Thoracic aorta (tissue), 2 donors: Measurements from ENCODE around the gene PLA2G4A. TPM values are rescaled to one million over a fixed set of nuclear protein-coding genes. Genes with fewer than 3 reads are reported as not detected.

ENCODE experiments used
- ATAC-seq: fragments of 150-250 bp; one replicate; pipeline ENCODE4 v1.8.0; 2017; ENCODE audit warnings: low read depth; ENCODE audit not compliant: insufficient number of reproducible peaks, low FRiP score
- DNase-seq: peaks from one replicate; pipeline ENCODE4 v3.0.0-alpha.2; 2020; ENCODE audit warnings: low spot score
- H3K27ac ChIP-seq, 2 donors: fragments of 200-600 bp; sonication (generic); 1 replicate in 1 of 2; 2 replicates in 1 of 2; pipeline ENCODE4 v1.5.1; 2016; ENCODE audit warnings: mild to moderate bottlenecking in 2 of 2, moderate library complexity in 2 of 2
- H3K27me3 ChIP-seq: fragments of 200-600 bp; sonication (generic); replicated peaks from 2 replicates; pipeline ENCODE4 v1.6.0; 2016; ENCODE audit warnings: mild to moderate bottlenecking; ENCODE audit not compliant: insufficient read depth
- H3K36me3 ChIP-seq: fragments of 200-600 bp; sonication (generic); one replicate; pipeline ENCODE4 v1.5.1; 2016
- H3K4me1 ChIP-seq, 2 donors: fragments of 200-600 bp; sonication (generic); 1 replicate in 1 of 2; 2 replicates in 1 of 2; pipeline versions ENCODE4 v1.5.1 to v1.6.0; 2016; ENCODE audit warnings: low read depth in 2 of 2, mild to moderate bottlenecking in 1 of 2; ENCODE audit not compliant: control insufficient read depth in 1 of 2
- H3K4me3 ChIP-seq: fragments of 200-600 bp; sonication (generic); 2 replicates; pipeline ENCODE4 v1.5.1; 2016; ENCODE audit warnings: mild to moderate bottlenecking
- H3K9me3 ChIP-seq: fragments of 200-600 bp; sonication (generic); 2 replicates; pipeline ENCODE4 v1.5.1; 2016
- total RNA-seq, 2 donors: library from RNA; depleted of rRNA; stranded (reverse); fragments of >200 nt; gene quantifications; one replicate each; pipeline versions ENCODE4 v1.1.0 to v1.2.3, GENCODE V29; 2016
- TF ChIP-seq, protein P1 (sequence below): fragments of 200-600 bp; sonication (generic); IDR thresholded peaks from one replicate; pipeline ENCODE4 v1.5.1; 2019; ENCODE audit warnings: antibody characterized with exemption

Gene PLA2G4A
- total RNA-seq, 2 donors from 2014 or later: 5.2 to 8.8 TPM

- TF ChIP-seq, protein P1, sequence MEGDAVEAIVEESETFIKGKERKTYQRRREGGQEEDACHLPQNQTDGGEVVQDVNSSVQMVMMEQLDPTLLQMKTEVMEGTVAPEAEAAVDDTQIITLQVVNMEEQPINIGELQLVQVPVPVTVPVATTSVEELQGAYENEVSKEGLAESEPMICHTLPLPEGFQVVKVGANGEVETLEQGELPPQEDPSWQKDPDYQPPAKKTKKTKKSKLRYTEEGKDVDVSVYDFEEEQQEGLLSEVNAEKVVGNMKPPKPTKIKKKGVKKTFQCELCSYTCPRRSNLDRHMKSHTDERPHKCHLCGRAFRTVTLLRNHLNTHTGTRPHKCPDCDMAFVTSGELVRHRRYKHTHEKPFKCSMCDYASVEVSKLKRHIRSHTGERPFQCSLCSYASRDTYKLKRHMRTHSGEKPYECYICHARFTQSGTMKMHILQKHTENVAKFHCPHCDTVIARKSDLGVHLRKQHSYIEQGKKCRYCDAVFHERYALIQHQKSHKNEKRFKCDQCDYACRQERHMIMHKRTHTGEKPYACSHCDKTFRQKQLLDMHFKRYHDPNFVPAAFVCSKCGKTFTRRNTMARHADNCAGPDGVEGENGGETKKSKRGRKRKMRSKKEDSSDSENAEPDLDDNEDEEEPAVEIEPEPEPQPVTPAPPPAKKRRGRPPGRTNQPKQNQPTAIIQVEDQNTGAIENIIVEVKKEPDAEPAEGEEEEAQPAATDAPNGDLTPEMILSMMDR: no peak
- H3K36me3 ChIP-seq: no peaks in the 10 kb centered on the region
- H3K4me3 ChIP-seq: no peak overlapping the region
- ATAC-seq (no peak), DNase-seq (no peak)
- H3K4me1 ChIP-seq: peaks cover 0 to 13% of the 10 kb centered on the region in 2 donors
- H3K27me3 ChIP-seq: no peaks in the 10 kb centered on the region
- H3K27ac ChIP-seq: no peak overlapping the region
- no peaks in the 10 kb centered on the region for H3K9me3 ChIP-seq
Measured at GRCh38 chr1:186887203-186887602, 58.5 kb downstream of the PLA2G4A start.

GRCh38 chr1:186888367-186888766 lies 59.6 kb downstream of the PLA2G4A start:
- Histone ChIP-seq H3K36me3 (no peaks in the 10 kb centered on the region), H3K27me3 (no peaks in the 10 kb centered on the region), H3K4me1 (peaks cover 0 to 13% of the 10 kb centered on the region in 2 donors), H3K9me3 (no peaks in the 10 kb centered on the region), H3K4me3 (no peak overlapping the region), H3K27ac (no peak overlapping the region)
- DNase-seq (no peak), ATAC-seq (no peak)
- TF ChIP-seq, protein P1: no peak

DNA sequence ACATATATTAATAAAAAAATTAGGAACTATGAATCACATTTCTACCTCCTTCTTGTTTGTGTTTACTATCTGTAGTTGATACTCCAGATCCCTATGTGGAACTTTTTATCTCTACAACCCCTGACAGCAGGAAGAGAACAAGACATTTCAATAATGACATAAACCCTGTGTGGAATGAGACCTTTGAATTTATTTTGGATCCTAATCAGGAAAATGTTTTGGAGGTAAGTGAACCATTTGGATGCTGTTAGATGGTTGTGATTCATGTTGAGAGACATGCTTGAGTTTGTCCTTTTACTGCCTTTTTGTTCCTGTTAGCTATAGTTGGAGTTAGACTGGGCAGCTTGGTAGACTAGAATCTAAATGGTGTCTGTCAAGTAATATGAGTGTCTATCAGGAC lies 64.2 kb downstream of the PLA2G4A start:
- no peak overlapping the region for H3K27ac ChIP-seq
- TF ChIP-seq, protein P1: no peak
- no peaks in the 10 kb centered on the region for H3K36me3 ChIP-seq
- H3K27me3 ChIP-seq: no peaks in the 10 kb centered on the region
- DNase-seq (no peak), ATAC-seq (no peak)
- no peak overlapping the region for H3K4me3 ChIP-seq
- peaks cover 0 to under 1% of the 10 kb centered on the region in 2 donors for H3K4me1 ChIP-seq
- H3K9me3 ChIP-seq: no peaks in the 10 kb centered on the region

GRCh38 chr1:186894415-186894814 lies 65.7 kb downstream of the PLA2G4A start:
- ATAC-seq (no peak), DNase-seq (no peak)
- H3K27me3 ChIP-seq: no peaks in the 10 kb centered on the region
- H3K4me1 ChIP-seq: no peaks in the 10 kb centered on the region
- no peaks in the 10 kb centered on the region for H3K9me3 ChIP-seq
- TF ChIP-seq, protein P1: no peak
- no peaks in the 10 kb centered on the region for H3K36me3 ChIP-seq
- H3K27ac ChIP-seq: no peak overlapping the region
- no peak overlapping the region for H3K4me3 ChIP-seq

DNA sequence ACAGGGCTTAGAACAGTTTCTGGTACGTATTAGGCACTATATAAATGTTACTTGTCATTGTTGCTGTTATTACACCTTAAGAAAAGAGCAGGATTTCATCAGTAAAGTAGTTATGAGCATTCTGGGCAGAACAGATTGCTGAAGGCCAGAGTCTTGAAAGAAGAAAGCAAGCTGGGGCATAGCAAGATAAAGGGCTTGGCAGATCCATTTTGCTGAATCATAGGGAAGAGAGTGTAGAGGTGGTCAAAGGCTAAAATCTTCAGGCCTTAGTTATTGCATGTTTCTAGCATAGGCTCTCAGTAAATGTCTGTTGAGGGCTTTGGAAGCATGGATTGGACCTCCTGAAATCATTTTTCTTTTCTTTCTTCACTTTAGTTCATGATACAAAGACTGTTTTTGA lies 67.5 kb downstream of the PLA2G4A start:
- no peak overlapping the region for H3K27ac ChIP-seq
- H3K36me3 ChIP-seq: no peaks in the 10 kb centered on the region
- DNase-seq (no peak), ATAC-seq (no peak)
- TF ChIP-seq, protein P1: no peak
- H3K4me1 ChIP-seq: peaks cover 0 to 12% of the 10 kb centered on the region in 2 donors
- H3K9me3 ChIP-seq: no peaks in the 10 kb centered on the region
- no peak overlapping the region for H3K4me3 ChIP-seq
- H3K27me3 ChIP-seq: no peaks in the 10 kb centered on the region
